Measurements from ENCODE around the gene TRMT61A.

- TF ChIP-seq CTCF (conservative IDR thresholded peaks at IDR 0.05) = no peak
- no peak for TF ChIP-seq EZH2 (IDR thresholded peaks at IDR 0.05; ENCODE audit: low read depth)
These were observed 18.9 kb upstream of the TRMT61A start for GRCh38 chr14:103509864-103510723.
